GM19240 (cell line): ENCODE data around the gene PPHLN1.

Experiments used
- DNase-seq: peaks from one replicate; pipeline ENCODE4 v3.0.0; 2011; ENCODE audit warnings: low spot score; ENCODE audit not compliant: insufficient read length

The PPHLN1 gene

GRCh38 chr12:42325653-42326474, at the start of gene PPHLN1, which contains the start of gene ZCRB1:
Gene PPHLN1 (plus strand): TSS chr12:42326167. CDS start chr12:42335903, 9,736 bp downstream.
Gene ZCRB1 (minus strand): TSS chr12:42326094. CDS start chr12:42324102, 1,992 bp downstream.
- DNase-seq = peak; percentile 54

GRCh38 chr12:42277396-42278127, 48.4 kb upstream of the PPHLN1 start:
- no peak for DNase-seq

- no peak for DNase-seq
Observed at GRCh38 chr12:42278128-42278510, 47.8 kb upstream of the PPHLN1 start.

- DNase-seq = no peak
Observed at GRCh38 chr12:42281278-42281677, 44.7 kb upstream of the PPHLN1 start.

GRCh38 chr12:42281844-42282243, 44.1 kb upstream of the PPHLN1 start:
- no peak for DNase-seq

GRCh38 chr12:42282294-42282693, 43.7 kb upstream of the PPHLN1 start:
- no peak for DNase-seq

GRCh38 chr12:42283739-42284138, 42.2 kb upstream of the PPHLN1 start:
- no peak for DNase-seq

GRCh38 chr12:42284157-42284556, 41.8 kb upstream of the PPHLN1 start:
- no peak for DNase-seq

- DNase-seq = no peak
Observed at GRCh38 chr12:42284876-42285275, 41.1 kb upstream of the PPHLN1 start.

GRCh38 chr12:42285431-42285830, 40.5 kb upstream of the PPHLN1 start:
- no peak for DNase-seq

- DNase-seq = no peak
Observed at GRCh38 chr12:42286741-42287140, 39.2 kb upstream of the PPHLN1 start.

GRCh38 chr12:42288544-42288943, 37.4 kb upstream of the PPHLN1 start:
- no peak for DNase-seq

- DNase-seq = no peak
Observed at GRCh38 chr12:42291680-42292079, 34.3 kb upstream of the PPHLN1 start.

- no peak for DNase-seq
Observed at GRCh38 chr12:42296503-42297109, 29.4 kb upstream of the PPHLN1 start.

GRCh38 chr12:42298887-42299286, 27.1 kb upstream of the PPHLN1 start:
- no peak for DNase-seq

- DNase-seq = no peak
Observed at GRCh38 chr12:42299392-42300308, 26.3 kb upstream of the PPHLN1 start.

GRCh38 chr12:42306297-42306696, 19.7 kb upstream of the PPHLN1 start:
- no peak for DNase-seq

GRCh38 chr12:42308390-42308789, 17.6 kb upstream of the PPHLN1 start:
- DNase-seq = no peak

GRCh38 chr12:42309996-42310395, 16.0 kb upstream of the PPHLN1 start:
- DNase-seq = no peak

GRCh38 chr12:42315108-42315507, 10.9 kb upstream of the PPHLN1 start:
- no peak for DNase-seq

GRCh38 chr12:42320796-42321195, 5.2 kb upstream of the PPHLN1 start:
- no peak for DNase-seq
